CD14-positive monocyte (primary cell): ENCODE measurements around the gene DNAJA1. TPM values are rescaled to one million over a fixed set of nuclear protein-coding genes. Genes with fewer than 3 reads are reported as not detected.

Source experiments
- polyA plus RNA-seq, 3 donors: library from polyadenylated mRNA; depleted of rRNA in 1 of 3; unstranded in 2 of 3; stranded (reverse) in 1 of 3; fragments of 300-500 nt in 2 of 3; fragments of >200 nt in 1 of 3; fragmentation: Illumina TruSeq in 2 of 3; gene quantifications; 1 replicate in 2 of 3; 2 replicates in 1 of 3; pipeline ENCODE4 v1.2.3, GENCODE V29; 2012 to 2021

The DNAJA1 gene
- polyA plus RNA-seq, 3 donors, result 73.3 to 112 (median 93.6) TPM

Other genes with a start within 250 kb of the DNAJA1 start
- gene TMEM215, start 241.7 kb upstream of the DNAJA1 start, polyA plus RNA-seq, result not detected
- gene APTX, start 23.6 kb upstream of the DNAJA1 start, polyA plus RNA-seq, result 10 to 100 TPM; 17.9 to 21.7 (median 20.9) TPM
- gene SMU1, start 51.4 kb downstream of the DNAJA1 start, polyA plus RNA-seq, result 10 to 100 TPM in 2 of 3 donors, 1 to 10 TPM in 1; 8.0 to 21.7 (median 19.3) TPM
- 10 to 100 TPM; 27.6 to 53.7 (median 38.6) TPM for gene B4GALT1, start 142.1 kb downstream of the DNAJA1 start, polyA plus RNA-seq
- not detected for gene SPINK4, start 214.9 kb downstream of the DNAJA1 start, polyA plus RNA-seq
- gene BAG1, start 239.4 kb downstream of the DNAJA1 start, polyA plus RNA-seq, result 10 to 100 TPM; 41.8 to 94.5 (median 93.6) TPM
- gene CHMP5, start 239.8 kb downstream of the DNAJA1 start, polyA plus RNA-seq, result 10 to 100 TPM; 33.5 to 72.5 (median 65.0) TPM